ENCODE data around the gene ZNF268.

DNA sequence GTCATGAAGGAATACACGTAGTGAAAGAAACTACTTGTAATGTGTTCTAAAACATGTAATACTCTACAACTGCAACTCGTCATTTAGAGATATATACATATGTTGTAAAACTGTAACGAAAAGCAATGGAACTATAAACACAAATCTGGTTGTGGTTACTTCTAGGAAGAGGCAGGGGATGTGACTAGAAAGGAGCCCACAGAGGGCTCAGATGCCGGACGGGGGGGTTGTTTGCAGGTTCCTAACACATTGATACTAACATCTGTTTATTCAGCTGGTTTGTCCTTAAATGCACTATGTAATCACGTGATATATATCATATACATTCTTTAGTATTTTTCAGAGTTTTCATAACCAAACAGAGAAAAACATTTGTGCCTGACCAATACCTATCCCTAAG is 70.4 kb downstream of the ZNF268 start:
- no peak for TF ChIP-seq KDM1A (IDR thresholded peaks at IDR 0.05; ENCODE audit: borderline replicate concordance)
- TF ChIP-seq CEBPB (IDR thresholded peaks at IDR 0.05; ENCODE audit: borderline replicate concordance in 1 of 2, low read depth in 2 of 2, low read length in 2 of 2), result no peak
- TF ChIP-seq CHD2 (IDR thresholded peaks at IDR 0.05; ENCODE audit: borderline replicate concordance, low read depth, low read length), result no peak
- TF ChIP-seq, protein P1, sequence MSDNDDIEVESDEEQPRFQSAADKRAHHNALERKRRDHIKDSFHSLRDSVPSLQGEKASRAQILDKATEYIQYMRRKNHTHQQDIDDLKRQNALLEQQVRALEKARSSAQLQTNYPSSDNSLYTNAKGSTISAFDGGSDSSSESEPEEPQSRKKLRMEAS (IDR thresholded peaks at IDR 0.05; ENCODE audit: low read depth, low read length), result no peak

Data from GM12878 (cell line).